Suppressor macrophage treated with lipopolysaccharide for 1 hour (primary cell): ENCODE data around the gene MARK1.
A peak's percentile ranks its signal among the peaks of the same experiment; 100 is the strongest.
"Not testable (repeated sequence)": the region's sequence is repeated elsewhere in the genome, so short reads cannot be mapped to it uniquely, and the experiment has no call there.

Experiments used
- DNase-seq, 3 donors: peaks; one replicate each; pipeline ENCODE4 v3.0.0-alpha.2; 2020 to 2022

The MARK1 gene

DNA sequence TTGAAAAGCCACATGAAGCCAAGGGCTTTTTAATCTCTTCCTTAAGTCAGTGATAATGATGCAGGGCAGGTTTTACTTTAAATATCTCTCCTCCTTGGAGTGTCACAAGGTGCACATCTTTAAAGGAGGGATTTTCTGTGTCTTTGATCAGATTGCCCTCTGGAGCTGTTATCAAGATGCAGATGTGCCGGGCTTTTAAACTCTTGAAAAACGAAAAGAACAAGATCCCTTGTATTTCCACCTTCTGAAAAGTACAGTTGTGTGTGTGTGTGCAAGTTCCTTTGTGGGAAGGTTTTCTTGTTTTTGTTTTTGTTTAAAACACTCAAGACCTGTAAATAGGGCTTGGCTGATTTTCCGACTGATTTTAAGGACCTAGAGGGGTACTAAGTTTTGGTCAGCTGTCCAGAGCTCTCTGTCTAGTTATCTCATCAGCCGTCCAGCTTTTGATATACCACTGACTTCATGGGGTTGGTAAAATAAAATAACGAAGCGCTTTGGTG is 1.6 kb downstream of the MARK1 start:
- no peak for DNase-seq

DNA sequence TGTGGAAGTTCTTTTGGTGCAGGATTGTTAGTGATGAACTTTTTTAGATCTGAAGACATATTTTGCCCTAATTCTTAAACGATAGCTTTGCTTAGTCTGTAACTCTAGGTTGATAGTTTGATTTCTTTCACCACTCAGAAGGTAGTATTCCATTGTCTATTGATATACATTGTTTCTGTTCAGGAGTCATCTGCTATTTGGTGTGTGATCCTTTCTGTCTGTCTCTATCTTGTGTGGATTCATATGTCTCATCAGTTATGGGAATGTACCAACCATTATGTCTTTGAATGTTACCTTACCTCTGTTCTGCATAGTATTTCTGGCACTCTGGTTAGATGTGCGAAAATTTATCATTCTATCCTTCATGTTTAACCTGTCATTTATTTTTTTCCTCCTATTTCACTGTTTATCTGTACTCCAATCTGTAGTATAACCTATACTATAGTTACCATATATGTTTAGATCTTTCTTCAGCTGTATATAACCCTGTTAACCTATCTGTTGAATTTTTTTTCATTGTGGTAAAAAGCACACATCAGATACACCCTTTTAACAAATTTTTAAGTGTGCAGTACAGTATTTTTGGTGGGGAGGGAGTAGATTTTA is 5.7 kb downstream of the MARK1 start:
- no peak for DNase-seq

DNA sequence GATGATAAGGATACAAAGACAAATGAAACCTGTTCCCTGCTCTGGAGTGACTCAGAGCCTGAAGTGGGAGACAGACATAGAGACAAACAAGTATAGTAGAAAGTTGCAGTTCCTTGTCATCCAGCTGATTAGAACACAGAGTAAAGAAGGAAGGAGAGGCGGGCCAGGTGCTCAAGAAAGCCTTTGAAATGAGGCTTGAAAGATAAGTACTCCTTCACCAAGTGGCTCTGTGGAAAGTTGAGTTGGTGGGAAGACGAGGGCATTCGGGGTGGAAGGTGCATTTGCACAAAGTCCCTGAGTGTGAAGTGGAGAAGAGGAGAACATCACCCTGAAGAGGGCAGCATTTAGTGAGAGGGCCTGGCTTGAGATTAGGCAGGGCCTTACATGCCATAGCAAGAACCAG is 17.0 kb downstream of the MARK1 start:
- no peak for DNase-seq

DNA sequence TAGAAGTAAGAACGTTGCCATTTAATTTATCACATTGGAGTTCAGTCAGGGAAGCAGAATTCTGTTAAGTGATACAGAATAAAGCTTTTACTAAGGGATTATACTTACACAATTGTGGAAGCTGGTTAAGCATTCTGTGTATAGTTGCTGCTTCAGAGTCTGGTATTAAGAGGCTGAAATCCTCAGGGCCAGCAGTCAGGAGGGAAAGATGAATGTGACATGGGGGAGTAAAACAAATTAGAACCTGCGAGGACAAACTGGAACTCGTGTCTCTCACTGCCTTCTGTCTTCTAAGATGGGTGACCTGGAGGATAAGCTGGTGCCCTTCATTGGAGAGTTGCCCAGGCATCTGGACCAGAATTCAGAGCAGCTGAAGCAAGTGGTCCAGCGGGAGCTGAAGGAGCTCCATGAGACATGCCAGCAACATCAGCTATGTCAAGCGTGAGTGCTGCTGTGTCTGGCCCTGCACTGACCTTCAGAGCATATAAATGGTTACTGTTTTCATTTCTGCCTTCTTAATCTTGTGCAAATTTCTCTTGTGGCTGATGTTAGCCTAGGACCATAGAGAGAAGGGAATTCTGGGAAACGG is 23.0 kb downstream of the MARK1 start:
- DNase-seq, result no peak

DNA sequence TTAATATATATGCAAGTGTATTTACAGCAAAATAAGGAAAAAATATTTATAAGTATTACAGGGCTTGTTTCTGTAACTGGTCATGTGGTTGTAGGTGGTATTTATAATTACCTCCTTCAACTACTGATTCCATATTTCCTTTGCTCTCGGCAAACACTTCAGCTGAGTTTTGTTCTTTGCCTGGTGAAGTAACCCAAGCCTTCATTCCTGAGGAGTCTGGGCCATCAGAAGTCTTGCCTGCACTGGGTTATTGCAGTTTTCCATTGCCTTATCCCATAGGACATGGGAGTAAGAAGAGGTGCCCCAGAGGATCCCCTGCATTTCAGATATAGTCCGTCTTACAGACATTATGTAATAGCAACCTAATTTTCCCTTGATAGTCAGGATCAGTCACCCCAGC is 23.8 kb downstream of the MARK1 start:
- DNase-seq, result no peak

DNA sequence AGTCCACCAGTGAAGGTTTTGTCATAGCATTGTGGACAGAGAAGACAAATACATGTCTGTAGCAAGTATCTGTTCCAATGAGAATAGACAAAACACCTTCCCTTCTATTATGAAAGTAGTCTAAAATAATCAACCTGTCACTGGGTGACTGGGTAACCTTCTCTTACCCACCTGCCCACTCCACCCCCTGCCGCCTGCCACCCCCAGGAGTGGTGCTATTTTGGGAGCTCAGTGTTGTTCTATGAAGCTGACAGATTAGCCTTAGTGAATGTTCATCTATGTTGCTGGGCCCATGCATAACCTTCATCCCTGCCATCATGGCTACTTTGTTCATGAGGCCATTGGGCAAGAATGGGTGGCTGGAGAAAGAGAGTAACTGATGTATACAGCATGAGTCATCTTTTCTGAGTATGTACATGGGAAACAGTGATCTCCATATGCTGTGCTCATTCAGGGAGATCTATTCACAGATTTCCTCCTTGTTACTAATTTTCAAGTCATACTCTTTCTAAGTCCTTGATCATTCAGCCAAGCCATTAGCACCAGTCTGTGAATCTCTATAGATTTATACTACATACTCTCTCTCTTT is 24.8 kb downstream of the MARK1 start:
- no peak for DNase-seq

DNA sequence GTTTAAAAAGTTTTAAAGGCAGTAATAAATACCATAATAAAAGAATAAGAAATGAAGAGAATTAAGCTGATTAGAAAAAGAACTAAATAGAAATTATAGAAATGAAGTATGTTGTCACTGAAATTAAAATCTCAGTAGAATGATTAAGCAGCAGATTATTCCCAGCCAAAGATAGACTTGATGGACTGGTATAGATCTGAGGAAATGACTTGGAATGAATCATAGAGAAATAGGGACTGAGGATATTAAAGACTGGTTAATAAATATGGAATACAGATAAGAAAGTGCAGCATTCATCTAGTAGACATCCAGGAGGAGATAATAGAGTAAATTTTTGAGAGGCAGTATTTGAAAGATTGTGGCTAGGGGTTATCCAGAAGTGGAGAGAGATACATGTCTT is 28.7 kb downstream of the MARK1 start:
- no peak for DNase-seq

DNA sequence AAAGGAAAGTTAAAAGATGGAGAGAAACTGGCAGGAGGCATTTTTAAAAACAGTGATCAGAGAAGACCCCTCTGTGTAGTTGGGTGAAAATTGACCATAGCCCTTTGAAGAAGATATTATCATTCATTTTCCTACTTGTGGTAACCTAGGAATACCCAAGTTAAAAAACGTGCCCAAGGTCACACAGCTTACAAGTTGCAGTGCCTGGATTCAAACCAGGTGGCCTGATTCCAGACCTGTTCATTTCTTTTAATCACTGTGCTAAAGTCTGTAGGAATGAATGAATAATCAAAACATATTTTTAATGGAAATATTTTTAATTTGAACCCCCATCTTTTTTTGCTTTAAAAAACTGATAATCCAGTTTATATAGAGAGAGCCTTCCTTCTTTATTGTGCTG is 35.6 kb downstream of the MARK1 start:
- DNase-seq, result no peak

DNA sequence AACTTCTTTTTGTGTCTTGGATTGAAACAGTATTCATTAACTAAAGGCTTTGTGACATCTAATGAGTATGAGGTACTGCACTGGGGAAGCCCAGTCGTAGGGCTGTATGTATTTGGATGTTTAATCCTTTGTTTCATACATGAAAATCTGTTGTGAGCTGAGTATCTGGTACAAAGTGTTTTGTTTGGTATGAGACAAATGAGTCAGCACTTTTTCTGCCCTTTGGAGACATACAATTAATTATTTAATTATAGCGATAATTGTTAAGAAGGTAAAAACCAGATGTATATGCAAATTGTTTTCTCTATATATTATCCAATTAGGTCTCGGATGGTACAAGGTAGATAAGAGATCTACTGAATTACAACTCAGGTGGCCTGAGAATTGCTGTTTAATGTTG is 36.3 kb downstream of the MARK1 start:
- DNase-seq, result no peak

DNA sequence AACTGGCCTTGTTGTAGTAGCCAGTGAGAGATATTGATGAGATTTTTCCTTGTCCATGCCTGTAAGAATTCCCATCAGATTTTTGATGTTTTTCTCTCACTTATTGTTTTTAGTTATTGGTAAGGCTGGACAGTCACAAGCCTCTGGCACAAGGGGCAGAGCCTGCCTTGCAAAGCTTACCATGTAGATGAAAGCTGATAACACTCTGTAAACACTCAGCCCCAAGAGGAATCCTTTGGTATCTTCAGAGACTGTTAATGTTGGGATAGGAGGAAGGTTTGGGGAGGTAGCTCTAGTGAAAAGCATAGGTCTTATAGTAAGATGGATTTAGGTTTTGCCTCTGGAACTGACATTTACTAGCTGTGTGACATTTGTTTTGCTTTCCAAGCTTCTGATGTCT is 37.7 kb downstream of the MARK1 start:
- no peak for DNase-seq

DNA sequence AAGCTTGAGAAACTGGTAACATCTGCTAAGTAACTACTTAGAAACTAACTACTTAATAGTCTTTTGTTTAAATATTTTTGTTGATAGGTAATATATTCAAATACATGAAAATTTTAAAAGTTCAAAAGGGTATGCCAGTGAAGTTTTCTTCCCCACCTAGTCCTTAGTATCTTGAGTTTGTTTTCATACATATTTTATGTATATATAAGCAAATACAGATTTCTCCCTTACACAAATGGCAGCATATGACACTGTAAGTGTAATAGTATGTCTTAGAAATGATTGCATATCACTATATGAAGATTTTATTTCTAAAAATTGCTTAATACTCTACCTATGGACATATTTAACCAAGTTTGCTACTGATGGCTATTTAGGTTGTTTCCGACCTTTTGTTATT is 38.9 kb downstream of the MARK1 start:
- DNase-seq, result no peak

DNA sequence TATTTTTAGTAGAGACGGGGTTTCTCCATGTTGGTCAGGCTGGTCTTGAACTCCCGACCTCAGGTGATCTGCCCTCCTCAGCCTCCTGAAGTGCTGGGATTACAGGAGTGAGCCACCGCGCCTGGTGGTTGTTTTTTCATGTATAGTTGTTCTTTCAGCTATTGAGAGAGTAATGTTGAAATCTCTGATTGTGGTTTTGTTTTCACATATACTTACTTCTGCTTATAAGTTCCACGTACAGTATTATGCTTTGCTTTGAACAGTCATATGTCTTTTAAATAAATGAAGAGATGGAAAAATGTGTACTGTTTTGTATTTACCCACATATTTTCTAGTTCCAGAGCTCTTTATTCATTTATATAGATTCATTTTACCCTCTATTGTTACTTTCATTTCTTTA is 44.5 kb downstream of the MARK1 start:
- DNase-seq, result peak in 2 of 3 donors; percentile 0 to 7

DNA sequence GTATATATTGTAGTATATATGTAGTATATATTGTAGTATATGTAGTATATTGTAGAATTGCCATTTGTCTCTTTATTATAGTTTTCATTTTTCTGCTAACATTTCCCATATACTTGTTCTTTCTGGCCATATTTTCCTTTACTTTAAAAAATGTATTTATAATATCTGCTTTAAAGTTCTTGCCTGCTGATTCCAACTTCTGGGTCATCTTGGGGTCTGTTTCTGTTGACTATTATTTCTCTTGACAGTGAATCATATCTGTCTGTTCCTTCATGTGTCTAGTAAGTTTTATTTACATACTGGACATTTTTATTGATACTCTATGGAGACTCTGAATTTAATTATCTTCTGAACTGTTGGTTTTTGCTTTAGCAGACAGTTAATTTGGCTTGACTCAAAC is 45.9 kb downstream of the MARK1 start:
- no peak for DNase-seq

DNA sequence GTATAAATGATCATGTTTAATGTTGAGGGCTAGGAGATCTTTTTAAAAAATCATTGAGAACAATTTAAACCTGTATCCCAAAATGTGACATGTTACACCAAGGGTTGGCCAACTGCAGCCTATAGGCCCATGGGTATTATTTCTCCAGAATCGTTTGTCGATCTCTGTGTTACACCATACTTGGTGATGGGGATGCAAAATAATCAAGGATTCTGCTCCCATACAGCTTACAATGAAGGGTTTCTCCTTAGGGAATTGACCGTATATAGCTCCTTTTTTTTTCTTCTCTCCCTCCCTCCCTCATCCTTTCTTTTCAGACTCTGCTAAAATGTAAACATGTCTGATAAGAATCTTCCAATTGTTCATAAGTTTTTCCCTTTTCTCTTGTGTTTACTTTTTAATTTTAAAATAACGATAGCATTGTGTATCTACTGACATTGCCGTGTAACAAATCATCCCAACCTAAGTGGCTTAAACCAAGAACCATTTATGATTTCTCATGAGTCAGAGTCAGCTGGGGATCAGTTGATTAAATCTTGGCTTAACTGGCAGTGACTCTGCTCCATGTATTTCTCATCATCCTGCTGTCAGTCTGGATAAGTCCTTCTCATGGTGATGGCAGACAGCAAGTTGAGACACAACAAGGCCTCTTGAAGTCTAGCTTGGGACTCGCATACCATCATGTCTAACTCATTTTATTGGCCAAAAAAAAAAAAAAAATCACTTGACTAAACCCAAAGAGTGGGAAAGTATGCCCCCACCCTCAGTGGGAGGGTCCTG is 48.0 kb downstream of the MARK1 start:
- DNase-seq, result no peak

DNA sequence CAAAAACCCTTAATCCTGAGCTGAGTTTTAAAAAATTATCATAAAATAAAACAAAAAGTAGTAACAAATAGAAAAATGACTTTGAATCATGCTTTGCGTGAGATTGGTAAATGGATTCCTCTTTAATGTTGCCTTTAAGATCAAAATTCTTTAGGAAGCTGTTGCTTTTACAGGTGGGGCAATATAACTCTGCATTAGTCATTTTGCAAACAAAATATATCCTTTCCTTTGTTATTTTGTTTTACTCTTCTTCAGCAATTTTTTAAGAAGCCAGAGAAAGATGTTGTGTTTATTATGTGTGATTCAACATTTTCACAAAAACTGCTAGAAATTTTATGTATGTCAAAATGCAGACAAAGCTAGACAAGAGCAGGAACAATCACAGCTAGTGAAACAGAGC is 50.0 kb downstream of the MARK1 start:
- DNase-seq, result no peak

DNA sequence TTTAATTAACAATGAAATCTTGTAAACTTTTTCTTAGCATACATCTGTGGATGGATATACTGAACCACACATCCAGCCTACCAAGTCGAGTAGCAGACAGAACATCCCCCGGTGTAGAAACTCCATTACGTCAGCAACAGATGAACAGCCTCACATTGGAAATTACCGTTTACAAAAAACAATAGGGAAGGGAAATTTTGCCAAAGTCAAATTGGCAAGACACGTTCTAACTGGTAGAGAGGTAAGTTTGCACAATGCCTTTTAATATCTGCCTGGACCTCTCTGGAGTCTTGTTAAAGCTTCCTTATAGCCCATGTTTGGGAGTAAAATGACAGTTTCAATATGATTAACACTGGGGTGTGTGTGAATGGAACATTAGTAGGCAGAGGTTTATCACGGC is 51.4 kb downstream of the MARK1 start:
- no peak for DNase-seq

DNA sequence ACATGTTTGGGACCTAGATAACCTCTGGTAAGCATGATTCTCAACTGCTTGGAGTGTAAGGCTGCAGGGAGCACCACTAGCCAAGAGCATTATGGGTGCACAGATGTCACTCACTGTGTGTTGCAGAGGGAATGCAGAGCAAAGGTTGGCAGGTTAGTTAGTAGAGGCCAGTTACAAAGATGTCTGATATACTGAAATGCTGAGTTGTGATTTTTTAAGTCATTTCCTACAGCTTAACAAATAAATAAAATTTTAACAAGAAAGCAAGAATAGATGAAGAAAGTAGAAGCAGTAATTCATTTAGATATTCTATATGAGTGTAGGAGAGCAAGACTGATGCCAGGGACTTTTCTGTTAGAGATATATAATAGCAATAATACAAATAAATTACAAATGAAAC is 64.8 kb downstream of the MARK1 start:
- no peak for DNase-seq

DNA sequence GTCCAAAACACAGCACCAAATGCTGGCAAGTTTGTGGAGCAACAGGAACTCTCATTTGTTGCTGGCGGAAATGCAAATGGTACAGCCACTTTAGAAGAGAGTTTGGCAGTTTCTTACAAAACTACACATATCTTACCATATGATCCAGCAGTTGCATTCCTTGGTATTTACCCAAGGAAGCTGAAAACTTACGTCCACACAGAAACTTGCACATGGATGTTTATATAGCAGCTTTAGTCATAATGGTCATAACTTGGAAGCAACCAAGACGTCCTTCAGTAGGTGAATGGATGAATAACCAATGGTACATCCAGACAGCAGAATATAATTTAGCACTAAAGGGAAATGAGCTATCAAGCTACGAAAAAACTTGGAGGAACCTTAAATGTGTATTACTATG is 66.4 kb downstream of the MARK1 start:
- DNase-seq, result no peak

DNA sequence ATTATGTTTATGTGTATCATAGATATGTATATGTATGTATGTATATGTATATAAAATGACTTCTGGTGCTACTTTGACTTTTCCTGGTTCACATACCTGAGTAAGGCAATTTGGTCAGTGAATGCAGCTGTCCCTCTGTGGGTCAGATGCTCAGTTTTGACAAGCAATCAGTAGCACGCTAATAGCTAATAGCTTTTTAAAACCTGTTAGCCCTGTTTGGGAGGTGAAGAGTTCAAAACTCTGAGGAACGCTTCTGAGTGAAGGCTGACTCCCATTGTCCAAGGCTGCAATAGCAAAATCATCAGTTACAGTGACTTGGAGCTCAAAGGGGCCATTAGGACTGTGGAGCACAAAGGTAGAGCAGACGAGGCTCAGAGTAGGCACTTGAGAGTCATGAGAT is 67.2 kb downstream of the MARK1 start:
- no peak for DNase-seq

DNA sequence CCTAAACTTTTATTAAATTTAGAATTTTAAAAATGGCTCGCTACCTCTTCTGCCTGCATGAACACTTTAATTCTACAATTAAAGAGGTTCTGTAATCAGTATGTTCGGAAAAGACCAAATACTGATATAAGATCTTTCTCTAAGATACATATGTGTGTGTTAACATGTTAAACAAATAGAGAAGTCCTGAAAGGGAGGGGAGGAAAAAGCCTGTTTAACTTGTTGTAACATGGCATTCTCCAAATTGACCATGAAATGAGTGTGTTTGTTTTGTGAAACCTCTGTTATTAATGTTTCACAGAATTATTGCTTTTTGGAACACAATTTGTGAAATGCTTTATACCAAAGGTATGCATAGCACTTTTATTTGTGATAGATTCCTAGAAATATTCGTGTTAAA is 77.0 kb downstream of the MARK1 start:
- DNase-seq, result no peak

DNA sequence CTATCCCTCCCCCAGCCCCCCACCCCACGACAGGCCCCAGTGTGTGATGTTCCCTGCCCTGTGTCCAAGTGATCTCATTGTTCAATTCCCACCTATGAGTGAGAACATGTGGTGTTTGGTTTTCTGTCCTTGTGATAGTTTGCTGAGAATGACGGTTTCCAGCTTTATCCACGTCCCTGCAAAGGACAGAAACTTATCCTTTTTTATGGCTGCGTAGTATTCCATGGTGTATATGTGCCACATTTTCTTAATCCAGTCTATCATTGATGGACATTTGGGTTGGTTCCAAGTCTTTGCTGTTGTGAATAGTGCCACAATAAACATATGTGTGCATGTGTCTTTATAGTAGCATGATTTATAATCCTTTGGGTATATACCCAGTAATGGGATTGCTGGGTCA is 77.7 kb downstream of the MARK1 start:
- not testable (repeated sequence) for DNase-seq

DNA sequence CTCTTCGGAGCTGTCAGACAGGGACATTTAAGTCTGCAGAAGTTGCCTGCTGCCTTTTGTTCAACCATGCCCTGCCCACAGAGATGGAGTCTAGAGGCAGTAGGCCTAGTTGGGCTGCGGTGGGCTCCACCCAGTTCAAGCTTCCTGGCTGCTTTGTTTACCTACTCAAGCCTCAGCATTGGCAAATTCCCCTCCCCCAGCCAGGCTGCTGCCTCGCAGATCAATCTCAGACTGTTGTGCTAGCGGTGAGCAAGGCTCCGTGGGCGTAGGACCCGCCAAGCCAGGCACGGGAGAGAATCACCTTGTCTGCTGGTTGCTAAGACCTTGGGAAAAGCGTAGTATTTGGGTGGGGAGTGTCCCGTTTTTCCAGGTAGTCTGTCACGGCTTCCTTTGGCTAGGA is 83.2 kb downstream of the MARK1 start:
- not testable (repeated sequence) for DNase-seq

DNA sequence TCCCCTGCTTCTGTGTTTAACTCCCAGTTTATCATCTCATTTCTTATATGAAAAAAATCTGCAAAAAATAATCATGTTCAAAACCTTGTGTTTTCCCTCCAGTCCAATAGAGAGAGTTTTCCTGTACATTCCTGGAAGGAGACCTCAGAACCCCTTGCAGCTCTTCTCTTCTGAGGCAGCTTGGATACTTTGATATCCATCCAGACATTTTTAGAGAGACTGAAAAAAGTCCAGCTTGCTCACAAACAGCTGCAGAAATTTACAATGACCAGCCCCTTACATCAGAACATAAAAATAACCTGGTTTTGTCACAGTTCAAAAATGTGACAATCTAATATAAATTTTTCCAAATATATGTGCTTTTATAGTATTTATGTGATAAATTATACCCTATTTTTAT is 88.9 kb downstream of the MARK1 start:
- DNase-seq, result no peak

DNA sequence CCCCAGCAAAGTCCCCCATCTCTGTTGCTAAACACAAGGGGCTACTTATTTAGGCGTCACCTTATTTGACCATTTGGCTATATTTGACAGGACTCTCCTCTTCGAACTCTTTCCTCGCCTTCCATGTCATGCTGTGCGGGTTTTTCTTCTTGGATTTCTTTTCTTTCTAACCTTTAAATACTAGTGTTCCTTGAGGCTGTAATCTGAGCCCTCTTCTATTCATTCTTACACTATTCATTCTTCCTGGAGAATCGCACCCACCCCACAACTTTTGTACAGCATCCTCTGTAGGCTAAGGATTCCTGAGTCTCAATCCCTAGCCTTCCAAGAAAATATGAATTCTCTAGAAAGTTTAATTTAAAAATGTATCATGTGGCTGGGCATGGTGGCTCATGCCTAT is 100.5 kb downstream of the MARK1 start:
- DNase-seq, result no peak
